Measurements from ENCODE around the gene CSF1.
"Not testable (repeated sequence)": the region's sequence is repeated elsewhere in the genome, so short reads cannot be mapped to it uniquely, and the experiment has no call there.

CSF1 gene

GRCh38 chr1:109917768-109918606, 7.3 kb downstream of the CSF1 start:
- no peak for DNase-seq (ENCODE audit: extremely low read depth in 1 of 2, low read depth in 1 of 2)

- no peak for DNase-seq (ENCODE audit: extremely low read depth in 1 of 2, low read depth in 1 of 2)
Measured at GRCh38 chr1:109918671-109919070, 8.0 kb downstream of the CSF1 start.

DNA sequence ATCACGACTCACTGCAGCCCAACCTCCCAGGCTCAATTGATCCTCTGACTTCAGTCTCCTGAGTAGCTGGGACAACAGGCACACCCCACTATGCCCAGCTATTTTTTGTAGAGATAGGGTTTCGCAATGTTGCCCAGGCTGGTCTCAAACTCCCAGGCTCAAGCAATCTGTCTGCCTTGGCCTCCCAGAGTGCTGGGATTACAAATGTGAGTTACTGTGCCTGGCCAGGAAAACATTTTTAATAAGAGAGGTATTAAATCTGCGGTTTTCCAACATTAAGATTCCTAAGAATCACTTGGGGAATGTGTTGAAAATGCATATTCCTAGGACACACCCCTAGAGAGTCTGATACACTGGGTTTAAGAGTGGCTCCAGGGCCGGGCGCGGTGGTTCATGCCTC, 8.7 kb downstream of the CSF1 start:
- no peak for DNase-seq (ENCODE audit: extremely low read depth in 1 of 2, low read depth in 1 of 2)

GRCh38 chr1:109920391-109920790, 9.7 kb downstream of the CSF1 start:
- not testable (repeated sequence) for DNase-seq (ENCODE audit: extremely low read depth in 1 of 2, low read depth in 1 of 2)

GRCh38 chr1:109922326-109922725, 11.7 kb downstream of the CSF1 start:
- no peak for DNase-seq (ENCODE audit: extremely low read depth in 1 of 2, low read depth in 1 of 2)

- no peak for DNase-seq (ENCODE audit: extremely low read depth in 1 of 2, low read depth in 1 of 2)
Measured at GRCh38 chr1:109923131-109923945, 12.7 kb downstream of the CSF1 start.

DNA sequence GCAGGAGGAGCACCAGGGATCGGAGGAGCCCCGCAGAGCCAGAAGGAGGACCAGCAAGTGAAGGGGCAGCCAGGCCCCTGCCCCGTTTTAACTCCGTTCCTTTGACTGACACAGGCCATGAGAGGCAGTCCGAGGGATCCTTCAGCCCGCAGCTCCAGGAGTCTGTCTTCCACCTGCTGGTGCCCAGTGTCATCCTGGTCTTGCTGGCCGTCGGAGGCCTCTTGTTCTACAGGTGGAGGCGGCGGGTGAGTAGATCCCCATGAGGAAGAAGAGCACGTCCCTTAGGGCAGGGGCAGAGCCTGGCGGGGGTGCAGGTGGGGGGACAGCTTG, 13.3 kb downstream of the CSF1 start:
- DNase-seq (ENCODE audit: extremely low read depth in 1 of 2, low read depth in 1 of 2) = no peak

- no peak for DNase-seq (ENCODE audit: extremely low read depth in 1 of 2, low read depth in 1 of 2)
Measured at GRCh38 chr1:109924316-109924715, 13.7 kb downstream of the CSF1 start.

DNA sequence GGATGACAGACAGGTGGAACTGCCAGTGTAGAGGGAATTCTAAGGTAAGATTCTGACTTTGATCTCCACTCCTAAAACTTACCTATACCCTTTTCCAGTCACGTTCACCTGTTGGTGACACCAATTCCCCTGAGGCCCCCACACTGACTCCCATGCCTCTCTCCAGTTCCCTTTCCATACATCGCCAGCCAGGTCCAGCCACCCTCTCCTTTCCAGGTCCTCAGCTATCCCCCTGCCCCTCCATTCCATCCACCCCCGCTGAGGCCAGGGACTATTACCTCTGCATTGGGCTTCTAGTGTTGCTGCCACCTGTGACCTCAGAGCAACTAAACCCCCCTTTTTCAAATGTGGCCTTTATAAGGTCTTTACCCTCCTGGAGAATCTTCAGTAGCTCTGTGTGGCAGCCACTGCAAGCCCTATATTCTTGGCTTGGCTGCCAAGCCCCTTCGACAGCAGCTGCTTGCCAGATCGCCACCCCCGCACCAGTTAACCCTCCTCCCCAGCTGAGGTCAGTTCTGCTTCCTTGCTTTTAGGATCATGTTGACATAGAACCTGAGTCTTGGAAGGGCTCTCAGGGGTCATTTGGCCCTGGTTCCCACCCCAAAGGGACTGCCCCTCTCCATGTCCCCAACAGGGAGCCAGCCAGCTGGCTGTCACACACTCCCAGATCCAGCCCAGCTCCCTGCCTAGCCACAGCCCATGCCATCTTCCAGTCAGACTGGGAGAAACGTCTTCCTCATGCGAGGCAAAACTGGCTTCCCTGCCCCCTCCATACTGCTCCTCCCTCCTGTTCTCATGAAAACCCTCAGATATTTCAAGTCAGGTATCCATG, 14.7 kb downstream of the CSF1 start:
- DNase-seq (ENCODE audit: extremely low read depth in 1 of 2, low read depth in 1 of 2) = no peak

DNA sequence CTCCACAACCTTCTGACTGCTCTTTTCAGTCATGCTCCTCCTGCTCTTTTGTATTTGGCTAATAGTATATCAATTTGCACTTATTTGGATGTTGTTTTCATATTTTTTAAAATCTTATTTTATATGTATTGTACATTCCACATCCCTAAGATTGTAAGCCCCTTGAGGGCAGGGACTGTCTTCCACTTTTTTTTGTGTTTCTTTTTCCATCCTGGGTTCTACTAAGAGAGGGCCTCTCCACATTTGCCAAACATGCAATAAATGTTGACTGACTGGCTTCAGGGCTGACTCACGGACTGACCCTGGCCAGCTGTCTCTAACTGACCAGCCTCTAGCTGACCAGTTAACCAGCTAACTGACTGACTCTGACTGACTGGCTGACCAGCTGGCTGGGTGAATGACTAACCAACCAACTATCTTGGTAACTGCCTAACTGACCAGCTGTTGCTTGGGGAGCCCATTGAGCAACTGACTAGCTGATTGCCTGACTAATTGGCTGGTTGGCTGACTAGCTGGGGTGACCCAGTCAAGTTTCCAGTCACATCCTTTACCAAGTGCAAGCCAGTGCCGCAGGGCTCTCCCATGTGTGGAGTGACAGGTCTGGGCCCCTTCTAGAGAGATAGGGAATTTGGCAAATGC, 16.1 kb downstream of the CSF1 start:
- DNase-seq (ENCODE audit: extremely low read depth in 1 of 2, low read depth in 1 of 2) = no peak

GRCh38 chr1:109927356-109927755, 16.7 kb downstream of the CSF1 start:
- DNase-seq (ENCODE audit: extremely low read depth in 1 of 2, low read depth in 1 of 2) = no peak

DNA sequence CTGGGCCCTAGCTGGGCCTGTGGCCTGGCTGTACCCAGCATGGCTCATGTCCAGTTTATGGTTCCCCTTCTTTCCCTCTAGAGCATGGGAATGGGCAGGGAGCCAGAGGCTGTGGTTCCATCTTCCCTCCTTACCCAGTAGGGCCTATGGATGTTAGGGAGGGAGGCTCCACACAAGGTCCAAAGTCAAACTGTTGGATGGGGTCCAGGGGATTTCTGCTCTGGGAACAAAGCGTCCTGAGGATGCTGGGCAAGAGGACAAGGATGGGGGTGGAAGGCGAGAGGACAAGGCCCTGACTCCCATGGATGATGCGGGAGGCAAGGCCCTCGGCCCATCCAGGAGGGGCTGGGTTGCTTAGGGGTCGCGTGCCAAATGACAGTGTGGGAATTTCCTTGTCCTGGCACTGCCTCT, 17.3 kb downstream of the CSF1 start:
- DNase-seq (ENCODE audit: extremely low read depth in 1 of 2, low read depth in 1 of 2) = no peak

GRCh38 chr1:109928591-109929111, 18.0 kb downstream of the CSF1 start:
- DNase-seq (ENCODE audit: extremely low read depth in 1 of 2, low read depth in 1 of 2) = no peak

- no peak for DNase-seq (ENCODE audit: extremely low read depth in 1 of 2, low read depth in 1 of 2)
Measured at GRCh38 chr1:109929170-109929569, 18.5 kb downstream of the CSF1 start.

- no peak for DNase-seq (ENCODE audit: extremely low read depth in 1 of 2, low read depth in 1 of 2)
Measured at GRCh38 chr1:109929588-109930251, 19.1 kb downstream of the CSF1 start.

- DNase-seq (ENCODE audit: extremely low read depth in 1 of 2, low read depth in 1 of 2) = no peak
Measured at GRCh38 chr1:109930252-109930993, 19.8 kb downstream of the CSF1 start.

GRCh38 chr1:109931189-109931731, 20.6 kb downstream of the CSF1 start:
- DNase-seq (ENCODE audit: extremely low read depth in 1 of 2, low read depth in 1 of 2) = no peak

- no peak for DNase-seq (ENCODE audit: extremely low read depth in 1 of 2, low read depth in 1 of 2)
Measured at GRCh38 chr1:109931911-109932636, 21.4 kb downstream of the CSF1 start.

Data from stimulated activated CD8-positive, alpha-beta memory T cell treated with anti-CD3 and anti-CD28 coated beads, Interleukin-7, amount 100 ng/mL, for 48 hours (primary cell).